Endodermal cell (in vitro differentiated cells): ENCODE measurements around the gene TCF25. TPM values are rescaled to one million over a fixed set of nuclear protein-coding genes. Genes with fewer than 3 reads are reported as not detected.
"Not testable (repeated sequence)": the region's sequence is repeated elsewhere in the genome, so short reads cannot be mapped to it uniquely, and the experiment has no call there.

Source experiments
- DNase-seq: peaks from one replicate; pipeline ENCODE4 v3.0.0-alpha.2; 2017
- H3K27ac ChIP-seq: 2 replicates; pipeline ENCODE4 v1.5.1; 2013; ENCODE audit warnings: mild to moderate bottlenecking, low read depth, low read length, moderate library complexity
- H3K27me3 ChIP-seq: 2 replicates; pipeline ENCODE4 v1.6.1; 2013; ENCODE audit warnings: mild to moderate bottlenecking, low read length, moderate library complexity; ENCODE audit not compliant: insufficient read depth, control insufficient read depth, poor library complexity, severe bottlenecking
- H3K36me3 ChIP-seq: 2 replicates; pipeline ENCODE4 v1.7.0; 2013; ENCODE audit warnings: mild to moderate bottlenecking, low read length, moderate library complexity; ENCODE audit not compliant: control insufficient read depth, insufficient read depth
- H3K4me1 ChIP-seq: one replicate; pipeline ENCODE4 v1.7.0; 2013; ENCODE audit warnings: low read length; ENCODE audit not compliant: control insufficient read depth, insufficient read depth
- H3K4me3 ChIP-seq: 2 replicates; pipeline ENCODE4 v1.5.1; 2013; ENCODE audit warnings: mild to moderate bottlenecking, low read length, moderate library complexity
- H3K9ac ChIP-seq: 2 replicates; pipeline ENCODE4 v1.6.1; 2013; ENCODE audit warnings: mild to moderate bottlenecking, low read length, moderate library complexity; ENCODE audit not compliant: poor library complexity, severe bottlenecking; ENCODE audit errors: extremely low read depth
- H3K9me3 ChIP-seq: 2 replicates; pipeline ENCODE4 v1.6.1; 2013; ENCODE audit warnings: mild to moderate bottlenecking, low read length, moderate library complexity; ENCODE audit not compliant: control insufficient read depth
- H3K27ac Mint-ChIP-seq: 2 replicates; pipeline ENCODE4 v1.8.0; 2020; ENCODE audit warnings: mixed read lengths
- H3K27me3 Mint-ChIP-seq: 2 replicates; pipeline ENCODE4 v1.8.0; 2021; ENCODE audit warnings: mild to moderate bottlenecking, mixed read lengths; ENCODE audit not compliant: insufficient read depth
- H3K36me3 Mint-ChIP-seq: 2 replicates; pipeline ENCODE4 v1.8.0; 2020; ENCODE audit warnings: low read depth, mixed read lengths
- H3K4me1 Mint-ChIP-seq: 2 replicates; pipeline ENCODE4 v1.8.0; 2020; ENCODE audit warnings: mixed read lengths
- H3K4me3 Mint-ChIP-seq: 2 replicates; pipeline ENCODE4 v1.8.0; 2020; ENCODE audit warnings: mild to moderate bottlenecking, moderate library complexity, mixed read lengths
- H3K9me3 Mint-ChIP-seq: 2 replicates; pipeline ENCODE4 v1.8.0; 2020; ENCODE audit warnings: mild to moderate bottlenecking, mixed read lengths
- CTCF ChIP-seq: fragments of 200-600 bp; sonication (generic); conservative IDR thresholded peaks from 2 replicates; pipeline ENCODE4 v1.5.0; 2021; ENCODE audit warnings: antibody characterized with exemption, mild to moderate bottlenecking
- WGBS, 2 experiments: methylation state at CpG; one replicate each; pipeline versions ENCODE4 v1.1.5 to v1.1.7; 2013; ENCODE audit warnings: missing lambda C conversion rate in 2 of 2, mixed read lengths in 1 of 2; ENCODE audit not compliant: insufficient coverage in 1 of 2, insufficient read length in 1 of 2; 5-methylcytosine and 5-hydroxymethylcytosine counted together
- total RNA-seq, 2 donors: library from RNA; stranded (reverse); fragmentation: NEBNext Ultra II Directional in 1 of 2; extraction: Animal tissue kit (Norgen Biotek cat#: 25700) in 1 of 2; gene quantifications; 2 replicates in 1 of 2; 3 replicates in 1 of 2; pipeline ENCODE4 v1.2.1, GENCODE V29; 2021

The TCF25 gene
- total RNA-seq, 2 donors from 2014 or later, result 172 to 176 TPM

GRCh38 chr16:89934611-89935553 is 61.5 kb downstream of the TCF25 start:
- WGBS, 2 experiments, result 96% methylated on average over 48 to 61 of the region's 61 CpGs
- Histone ChIP-seq H3K27ac (no peak overlapping the region), H3K4me3 (no peak overlapping the region), H3K4me1 (no peaks in the 10 kb centered on the region), H3K9ac (no peak overlapping the region), H3K36me3 (peaks cover 51% of the 10 kb centered on the region), H3K27me3 (no peaks in the 10 kb centered on the region), H3K9me3 (no peaks in the 10 kb centered on the region)
- Mint-ChIP-seq H3K4me3 (no peak overlapping the region), H3K4me1 (no peaks in the 10 kb centered on the region), H3K36me3 (peaks cover 44% of the 10 kb centered on the region), H3K27me3 (no peaks in the 10 kb centered on the region), H3K27ac (no peak overlapping the region), H3K9me3 (no peaks in the 10 kb centered on the region)
- peak; percentile 34 for DNase-seq
- no peak for TF ChIP-seq CTCF

GRCh38 chr16:89935620-89936019 is 62.2 kb downstream of the TCF25 start:
- H3K27me3 Mint-ChIP-seq, H3K27ac Mint-ChIP-seq, H3K27ac ChIP-seq, H3K4me1 ChIP-seq, H3K9me3 ChIP-seq, H3K4me3 Mint-ChIP-seq, H3K4me3 ChIP-seq, H3K4me1 Mint-ChIP-seq, H3K27me3 ChIP-seq, DNase-seq, H3K9me3 Mint-ChIP-seq, H3K9ac ChIP-seq: not testable (repeated sequence)
- 93 to 97% methylated on average over 13 to 24 of the region's 27 CpGs for WGBS, 2 experiments
- H3K36me3 Mint-ChIP-seq, result peaks cover 43% of the 10 kb centered on the region
- H3K36me3 ChIP-seq, result peaks cover 48% of the 10 kb centered on the region

GRCh38 chr16:89936034-89936433 is 62.6 kb downstream of the TCF25 start:
- no peaks in the 10 kb centered on the region for H3K4me1 ChIP-seq
- Mint-ChIP-seq H3K36me3 (peaks cover 40% of the 10 kb centered on the region), H3K4me3 (no peak overlapping the region), H3K27me3 (no peaks in the 10 kb centered on the region), H3K9me3 (no peaks in the 10 kb centered on the region), H3K27ac (no peak overlapping the region), H3K4me1 (no peaks in the 10 kb centered on the region)
- H3K9ac ChIP-seq, result no peak overlapping the region
- no peaks in the 10 kb centered on the region for H3K9me3 ChIP-seq
- H3K4me3 ChIP-seq, result no peak overlapping the region
- no peak for DNase-seq
- peaks cover 45% of the 10 kb centered on the region for H3K36me3 ChIP-seq
- no peaks in the 10 kb centered on the region for H3K27me3 ChIP-seq
- WGBS, 2 experiments, result 89 to 90% methylated on average over 10 to 13 of the region's 13 CpGs
- no peak for TF ChIP-seq CTCF
- no peak overlapping the region for H3K27ac ChIP-seq
